HG03439 (cell line): ENCODE results near the gene GPR33.
"Not testable (repeated sequence)": the region's sequence is repeated elsewhere in the genome, so short reads cannot be mapped to it uniquely, and the experiment has no call there.

Source experiments
- ATAC-seq: cut with Tn5 transposase; IDR thresholded peaks from one replicate; pipeline ENCODE4 v1.9.1; 2021; ENCODE audit warnings: mild to moderate bottlenecking, moderate library complexity; ENCODE audit not compliant: unreplicated experiment

The GPR33 gene

GRCh38 chr14:31462450-31462849 lies 25.4 kb downstream of the GPR33 start:
- not testable (repeated sequence) for ATAC-seq

- ATAC-seq = no peak
Measured at GRCh38 chr14:31461545-31461944, 26.3 kb downstream of the GPR33 start.

GRCh38 chr14:31457665-31458659 lies 29.9 kb downstream of the GPR33 start:
- no peak for ATAC-seq

GRCh38 chr14:31456841-31457664 lies 30.8 kb downstream of the GPR33 start, which contains the start of gene DTD2:
DTD2 (minus strand) TSS chr14:31457506; CDS start chr14:31457393, 113 bp downstream.
- ATAC-seq = peak; percentile 99

- no peak for ATAC-seq
Measured at GRCh38 chr14:31449971-31450610, 37.7 kb downstream of the GPR33 start.

- no peak for ATAC-seq
Measured at GRCh38 chr14:31449136-31449535, 38.7 kb downstream of the GPR33 start.

- ATAC-seq = no peak
Measured at GRCh38 chr14:31445703-31446102, 42.1 kb downstream of the GPR33 start.

GRCh38 chr14:31442284-31442683 lies 45.6 kb downstream of the GPR33 start:
- ATAC-seq = no peak

- ATAC-seq = no peak
Measured at GRCh38 chr14:31441273-31442111, 46.3 kb downstream of the GPR33 start.

- no peak for ATAC-seq
Measured at GRCh38 chr14:31440280-31440679, 47.6 kb downstream of the GPR33 start.

- ATAC-seq = no peak
Measured at GRCh38 chr14:31439561-31439960, 48.3 kb downstream of the GPR33 start.

GRCh38 chr14:31437045-31437691 lies 50.7 kb downstream of the GPR33 start:
- ATAC-seq = not testable (repeated sequence)

- no peak for ATAC-seq
Measured at GRCh38 chr14:31435276-31435675, 52.6 kb downstream of the GPR33 start.
